Breast epithelium (tissue), 3 donors: ENCODE measurements around the gene FYCO1.

Experiments
- POLR2A ChIP-seq: fragments of 450-650 bp; IDR thresholded peaks from one replicate; pipeline ENCODE4 v1.6.1; 2016; ENCODE audit warnings: antibody characterized with exemption, mild to moderate bottlenecking, moderate library complexity
- POLR2AphosphoS5 ChIP-seq, 3 donors: sonication (generic); formaldehyde crosslinking; IDR thresholded peaks; one replicate each; pipeline ENCODE4 v1.6.1; 2017; ENCODE audit warnings: antibody characterized with exemption in 3 of 3

DNA sequence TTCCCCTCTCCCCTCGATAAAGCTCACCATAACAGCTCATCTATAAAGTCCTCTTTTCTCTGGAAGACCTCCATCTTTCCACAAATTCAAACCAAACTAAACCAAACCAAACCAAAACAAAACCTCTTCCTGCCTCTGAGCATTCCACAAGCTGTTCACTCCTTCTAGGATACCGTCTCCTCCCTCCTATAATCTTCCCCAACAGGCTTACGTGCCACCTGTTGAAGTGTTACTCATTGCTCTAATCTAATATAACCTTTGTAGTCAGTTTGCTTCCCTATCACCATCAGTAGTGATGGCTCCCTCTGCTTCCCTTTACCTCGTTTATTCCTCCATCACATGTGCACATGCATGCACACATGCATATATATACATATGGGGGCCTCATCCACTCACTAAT lies 122.0 kb downstream of the FYCO1 start:
- TF ChIP-seq POLR2A (no peak), POLR2AphosphoS5 (IDR thresholded peaks at IDR 0.05) (no peak)
